H1 (cell line): ENCODE measurements around the gene POLR3C.

Source experiments
- CTCF ChIP-seq, 3 experiments: IDR thresholded peaks; 1 replicate in 2 of 3; 2 replicates in 1 of 3; pipeline versions ENCODE4 v1.5.1 to v1.6.1; 2011; ENCODE audit warnings: low read length in 3 of 3, mild to moderate bottlenecking in 3 of 3, inconsistent platforms in 2 of 3, low read depth in 1 of 3, moderate library complexity in 1 of 3; ENCODE audit not compliant: insufficient read depth in 1 of 3; ENCODE audit errors: control extremely low read depth in 1 of 3
- EP300 ChIP-seq, 2 experiments: IDR thresholded peaks; 1 replicate in 1 of 2; 2 replicates in 1 of 2; pipeline ENCODE4 v1.6.1; 2011 to 2012; ENCODE audit warnings: low read depth in 2 of 2, low read length in 2 of 2, mild to moderate bottlenecking in 2 of 2, borderline replicate concordance in 1 of 2, inconsistent platforms in 1 of 2, moderate library complexity in 1 of 2
- EZH2 ChIP-seq: fragments of 200-600 bp; sonication (generic); IDR thresholded peaks from 2 replicates; pipeline ENCODE4 v1.7.1; 2012; ENCODE audit warnings: low read depth, mild to moderate bottlenecking, moderate library complexity, low read length, inconsistent platforms; ENCODE audit not compliant: severe bottlenecking
- HDAC2 ChIP-seq, 2 experiments: fragments of 300-600 bp in 1 of 2; sonication (generic) in 1 of 2; IDR thresholded peaks; 2 replicates each; pipeline ENCODE4 v1.6.1; 2011 to 2012; ENCODE audit warnings: low read depth in 2 of 2, low read length in 2 of 2, mild to moderate bottlenecking in 2 of 2, moderate library complexity in 2 of 2, borderline replicate concordance in 1 of 2, inconsistent platforms in 1 of 2
- NRF1 ChIP-seq: IDR thresholded peaks from 2 replicates; pipeline ENCODE4 v1.6.1; 2011; ENCODE audit warnings: mild to moderate bottlenecking, low read depth, low read length, improper control_type of control experiment
- POLR2A ChIP-seq, 2 experiments: IDR thresholded peaks; 1 replicate in 1 of 2; 2 replicates in 1 of 2; pipeline ENCODE4 v1.6.1; 2011; ENCODE audit warnings: low read depth in 2 of 2, low read length in 2 of 2, mild to moderate bottlenecking in 2 of 2; ENCODE audit errors: control extremely low read depth in 1 of 2
- SP4 ChIP-seq: IDR thresholded peaks from 2 replicates; pipeline ENCODE4 v1.6.1; 2012; ENCODE audit warnings: low read length, inconsistent platforms
- TAF7 ChIP-seq: optimal IDR thresholded peaks from 2 replicates; pipeline ENCODE3; 2011; ENCODE audit warnings: low read depth, mild to moderate bottlenecking, inconsistent platforms, low read length, moderate library complexity, borderline replicate concordance

- no peak for TF ChIP-seq SP4
- peak in 1 of 2 experiments; percentile 77; a peak in 2 of 3 replicates for TF ChIP-seq POLR2A (IDR thresholded peaks at IDR 0.05; ENCODE audit: control extremely low read depth in 1 of 2, low read depth in 2 of 2, low read length in 2 of 2)
- no peak for TF ChIP-seq EP300 (IDR thresholded peaks at IDR 0.05; ENCODE audit: borderline replicate concordance in 1 of 2, low read depth in 2 of 2, low read length in 2 of 2)
- no peak for TF ChIP-seq NRF1
- peak in 1 of 3 experiments; percentile 16; a peak in 1 of 4 replicates for TF ChIP-seq CTCF (IDR thresholded peaks at IDR 0.05; ENCODE audit: control extremely low read depth in 1 of 3, insufficient read depth in 1 of 3, low read depth in 1 of 3, low read length in 3 of 3)
- TF ChIP-seq HDAC2 (IDR thresholded peaks at IDR 0.05; ENCODE audit: borderline replicate concordance in 1 of 2, low read depth in 2 of 2, low read length in 2 of 2), result no peak
- no peak for TF ChIP-seq TAF7
- TF ChIP-seq EZH2, result no peak
Measured at GRCh38 chr1:145859491-145860023, 35.6 kb downstream of the POLR3C start.
